ENCODE data around the gene HOXB13. TPM values are rescaled to one million over a fixed set of nuclear protein-coding genes. Genes with fewer than 3 reads are reported as not detected.

HOXB13 gene
- total RNA-seq, result not detected in 2 replicates

GRCh38 chr17:48728232-48729231 is at the start of gene HOXB13:
Gene HOXB13 (minus strand): TSS chr17:48728750. CDS start chr17:48728593, 157 bp downstream.

DNA sequence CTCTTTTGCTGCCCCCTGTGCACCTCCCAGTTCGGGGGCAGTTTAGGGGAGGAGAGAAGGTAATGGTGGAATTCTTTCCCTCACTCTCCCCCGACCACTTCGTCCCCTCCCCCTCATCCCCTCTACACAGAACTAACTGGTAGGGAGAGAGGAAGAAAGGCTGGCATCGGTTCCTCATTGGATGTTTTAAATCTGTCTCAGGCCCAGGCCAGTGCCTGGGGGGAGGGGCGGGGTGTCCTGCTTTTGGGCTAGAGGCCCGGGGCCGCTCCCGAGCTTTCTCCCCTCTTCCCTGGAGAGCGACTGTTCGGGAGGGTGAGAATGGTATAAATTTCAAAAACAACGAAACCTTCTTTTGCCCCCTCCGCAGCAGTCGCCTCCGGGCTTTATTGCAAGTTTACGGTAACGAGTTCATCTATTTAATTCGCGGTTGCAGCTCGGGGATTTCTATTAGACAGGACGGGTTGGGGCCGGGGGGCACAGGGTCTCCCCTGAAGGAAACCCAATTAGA is 5.6 kb downstream of the HOXB13 start, which contains the start of gene PRAC2:
PRAC2 (plus strand) TSS at position 271 of the 508 bp plus-strand sequence. CDS start 1,226 bp downstream, outside the sequence.

DNA sequence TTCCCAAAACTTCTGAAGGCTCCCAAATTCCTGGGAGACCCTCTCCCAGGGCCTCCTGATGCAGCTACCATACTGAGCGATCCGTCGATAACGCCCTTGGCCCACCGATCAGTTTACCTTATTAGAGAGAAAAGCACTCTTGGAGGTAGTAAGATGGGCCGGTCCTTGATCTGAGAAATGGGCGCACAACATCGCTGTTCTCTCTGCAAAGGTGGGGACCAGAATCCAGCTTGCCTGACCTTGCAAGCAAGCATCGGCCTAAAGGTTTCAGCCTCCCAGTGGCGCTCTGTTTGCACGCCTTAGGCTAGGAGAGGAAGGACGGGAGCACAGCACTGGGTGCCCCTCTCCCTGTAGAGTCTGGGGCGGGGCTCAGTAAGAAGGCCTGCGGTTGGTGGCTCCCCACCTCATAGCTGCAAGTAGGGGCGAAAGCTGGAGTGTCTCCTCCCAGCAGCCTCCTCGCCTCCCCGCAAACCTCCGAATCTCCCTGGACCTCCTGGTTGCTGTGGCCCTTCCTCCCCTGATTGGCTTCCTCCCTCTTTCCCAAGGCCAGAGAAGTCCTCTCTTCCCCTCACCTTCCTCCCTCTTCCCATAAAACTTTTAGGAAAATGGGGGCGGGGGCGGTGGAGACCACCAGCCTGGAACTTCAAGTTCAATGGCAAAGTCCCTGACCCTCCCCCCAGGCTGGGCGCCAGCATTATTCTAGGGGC is 6.2 kb downstream of the HOXB13 start, which contains the start of gene PRAC1:
PRAC1 (minus strand) TSS at position 318 of the 707 bp plus-strand sequence; CDS start at position 192, 126 bp downstream.

Small RNA genes within 50 kb of the gene (small RNA-seq; reads per million reads assigned to genes)
- gene AC091179.2, result not detected
- gene COX6B1P2, result not detected
- gene MIR3185, result not detected
- gene RF02132, result not detected
- not detected for gene RF02133
- not detected for gene RN7SL125P

Other genes starting within 250 kb of the HOXB13 start
- not detected in 2 replicates for gene HOXB1, start 197.7 kb downstream of the HOXB13 start, total RNA-seq
- 7.8 and 9.8 TPM in 2 replicates for gene HOXB2, start 183.6 kb downstream of the HOXB13 start, total RNA-seq
- gene HOXB4, start 150.4 kb downstream of the HOXB13 start, total RNA-seq, result 0.43 and 0.79 TPM in 2 replicates
- gene HOXB3, start 138.5 kb downstream of the HOXB13 start, total RNA-seq, result 2.2 and 7.1 TPM in 2 replicates
- gene HOXB5, start 135.0 kb downstream of the HOXB13 start, total RNA-seq, result not detected in 2 replicates
- gene HOXB6, start 123.8 kb downstream of the HOXB13 start, total RNA-seq, result not detected in 2 replicates
- 0.65 and 0.79 TPM in 2 replicates for gene HOXB7, start 117.7 kb downstream of the HOXB13 start, total RNA-seq
- gene HOXB8, start 113.5 kb downstream of the HOXB13 start, total RNA-seq, result not detected in 2 replicates
- gene HOXB9, start 102.4 kb downstream of the HOXB13 start, total RNA-seq, result not detected in 2 replicates
- gene PRAC1, start 6.2 kb downstream of the HOXB13 start, total RNA-seq, result not detected in 2 replicates
- not detected in 2 replicates for gene PRAC2, start 5.6 kb downstream of the HOXB13 start, total RNA-seq
- gene TTLL6, start 88.5 kb upstream of the HOXB13 start, total RNA-seq, result not detected in 2 replicates
- 41.6 and 53.0 TPM in 2 replicates for gene CALCOCO2, start 102.3 kb upstream of the HOXB13 start, total RNA-seq
- 11.8 and 122 TPM in 2 replicates for gene ATP5MC1, start 164.0 kb upstream of the HOXB13 start, total RNA-seq
- 79.7 and 82.6 TPM in 2 replicates for gene UBE2Z, start 179.7 kb upstream of the HOXB13 start, total RNA-seq
- 47.1 and 144 TPM in 2 replicates for gene SNF8, start 216.1 kb upstream of the HOXB13 start, total RNA-seq
- not detected in 2 replicates for gene GIP, start 239.8 kb upstream of the HOXB13 start, total RNA-seq

All from placental epithelial cell (primary cell).